ENCODE measurements around the gene CD83. TPM values are rescaled to one million over a fixed set of nuclear protein-coding genes. Genes with fewer than 3 reads are reported as not detected.

The CD83 gene
- total and polyA plus RNA-seq, 9 of the 15 experiments (the other 6 are each of a cell fraction or from before 2014, with no cell fraction given), result 2.5 to 4.1 (median 3.4) TPM

GRCh38 chr6:14110001-14110818 is 7.4 kb upstream of the CD83 start (continued):
- TF ChIP-seq ZBTB9 (CRISPR knock-in tag; IDR thresholded peaks at IDR 0.05), result peak; percentile 16; the same call in 1 of the 2 replicates
- TF ChIP-seq CTCF (IDR thresholded peaks at IDR 0.05 in 2 of 3, conservative IDR thresholded peaks at IDR 0.05 in 1 of 3; ENCODE audit: insufficient read depth in 2 of 3, low read depth in 1 of 3, low read length in 3 of 3), result no peak
- TF ChIP-seq TCF7 (IDR thresholded peaks at IDR 0.05; ENCODE audit: borderline replicate concordance), result no peak
- no peak for TF ChIP-seq ELF4 (CRISPR knock-in tag; IDR thresholded peaks at IDR 0.05)
- no peak for TF ChIP-seq ESRRB (CRISPR knock-in tag; IDR thresholded peaks at IDR 0.05; ENCODE audit: borderline replicate concordance)
- no peak for TF ChIP-seq ZNF583 (CRISPR knock-in tag; IDR thresholded peaks at IDR 0.05)
- no peak for TF ChIP-seq ETS1 (conservative IDR thresholded peaks at IDR 0.05; ENCODE audit: control insufficient read depth, low read depth, low read length)
- peak; percentile 36; the same call in 1 of the 2 replicates for TF ChIP-seq L3MBTL2 (IDR thresholded peaks at IDR 0.05)
- no peak for TF ChIP-seq ZKSCAN1 (IDR thresholded peaks at IDR 0.05; ENCODE audit: low read depth, low read length)
- peak; percentile 54 for TF ChIP-seq KLF16 (IDR thresholded peaks at IDR 0.05)
- peak; percentile 71; the same call in 1 of the 2 replicates for TF ChIP-seq ZBTB2 (IDR thresholded peaks at IDR 0.05)
- TF ChIP-seq PCBP2 (IDR thresholded peaks at IDR 0.05; ENCODE audit: low read depth, low read length, poor library complexity, severe bottlenecking), result no peak
- TF ChIP-seq SP2 (IDR thresholded peaks at IDR 0.05; ENCODE audit: extremely low read depth, low read depth, low read length, poor library complexity, severe bottlenecking), result no peak
- TF ChIP-seq ZNF444 (CRISPR knock-in tag; IDR thresholded peaks at IDR 0.05), result no peak
- peak in 1 of 2 experiments; percentile 58; a peak in 1 of 4 replicates for TF ChIP-seq HDAC1 (IDR thresholded peaks at IDR 0.05)
- TF ChIP-seq ELF1 (tag; IDR thresholded peaks at IDR 0.05), result no peak
- no peak for TF ChIP-seq JUNB (CRISPR knock-in tag; conservative IDR thresholded peaks at IDR 0.05)
- TF ChIP-seq TCF3 (CRISPR knock-in tag; IDR thresholded peaks at IDR 0.05), result peak; percentile 89
- 0 out of 4 replicates have a peak, but pooled peaks of 1 of the 2 experiments have one; percentile 54 for TF ChIP-seq MAZ (CRISPR knock-in tag; conservative IDR thresholded peaks at IDR 0.05 in 1 of 2, IDR thresholded peaks at IDR 0.05 in 1 of 2)
- no peak for TF ChIP-seq ZBTB43 (CRISPR knock-in tag; IDR thresholded peaks at IDR 0.05)
- peak; percentile 82 for TF ChIP-seq SMARCE1 (IDR thresholded peaks at IDR 0.05)

Measured in K562 (cell line).